ENCODE data around the gene RHNO1.

The RHNO1 gene

DNA sequence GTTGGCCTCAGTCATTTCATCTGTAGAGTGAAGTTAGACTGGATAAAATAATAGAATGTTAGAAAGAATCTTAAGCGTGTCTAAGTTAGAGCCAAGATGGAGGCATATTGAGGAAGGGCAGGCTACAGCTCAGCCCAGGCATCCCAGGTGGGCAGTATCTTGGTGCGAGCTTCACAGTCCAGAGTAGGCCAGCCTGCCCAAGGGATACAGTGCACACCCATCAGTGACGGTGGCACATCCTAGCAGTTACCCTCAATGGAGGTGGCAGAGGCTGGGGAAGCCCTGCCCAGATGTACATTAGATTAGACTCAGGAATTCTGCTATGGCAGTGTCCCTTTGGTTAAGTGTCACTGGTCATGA, 35.2 kb downstream of the RHNO1 start:
- no peak for DNase-seq

DNA sequence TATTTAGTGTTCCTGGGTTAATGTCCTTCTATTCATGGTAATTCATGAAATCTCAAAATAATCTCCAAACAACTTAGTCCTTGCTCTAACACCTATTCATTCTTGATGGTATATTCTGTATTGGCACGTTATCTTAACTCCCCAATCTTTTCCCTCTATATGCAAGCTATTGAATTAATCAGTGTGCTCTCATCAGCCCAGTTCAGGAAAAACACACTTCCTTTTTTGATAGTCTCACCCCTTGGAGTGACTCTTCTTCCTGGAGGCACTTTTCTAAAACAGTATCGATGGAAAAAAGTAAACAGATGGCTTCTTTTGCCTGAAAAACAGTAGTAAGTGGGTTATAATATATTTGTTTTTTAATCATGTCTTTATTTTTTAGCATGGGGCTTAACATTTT, 42.2 kb downstream of the RHNO1 start:
- DNase-seq = no peak

GRCh38 chr12:2922329-2922728, 45.3 kb downstream of the RHNO1 start:
- no peak for DNase-seq

GRCh38 chr12:2923057-2923456, 46.0 kb downstream of the RHNO1 start:
- DNase-seq = no peak

DNA sequence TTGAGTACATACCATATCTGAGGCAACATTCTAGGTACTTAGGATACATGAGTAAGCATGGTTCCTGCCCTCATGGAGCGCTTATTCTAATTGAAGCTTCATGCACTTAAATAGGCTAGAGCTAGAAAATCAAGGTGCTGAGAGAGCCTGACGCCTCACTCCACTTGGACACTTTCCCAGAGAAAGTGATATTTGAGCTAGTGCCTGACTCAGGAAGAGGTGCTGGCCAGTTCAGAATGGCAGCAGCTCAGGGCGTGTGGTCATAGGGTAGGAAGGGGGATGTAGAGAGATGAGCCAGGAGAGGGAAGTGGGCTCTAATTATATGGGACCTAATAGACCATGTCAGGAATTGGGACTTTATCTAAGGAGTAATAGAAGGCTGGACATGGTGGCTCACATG, 47.0 kb downstream of the RHNO1 start:
- DNase-seq = no peak

GRCh38 chr12:2925322-2925995, 48.4 kb downstream of the RHNO1 start:
- DNase-seq = no peak

DNA sequence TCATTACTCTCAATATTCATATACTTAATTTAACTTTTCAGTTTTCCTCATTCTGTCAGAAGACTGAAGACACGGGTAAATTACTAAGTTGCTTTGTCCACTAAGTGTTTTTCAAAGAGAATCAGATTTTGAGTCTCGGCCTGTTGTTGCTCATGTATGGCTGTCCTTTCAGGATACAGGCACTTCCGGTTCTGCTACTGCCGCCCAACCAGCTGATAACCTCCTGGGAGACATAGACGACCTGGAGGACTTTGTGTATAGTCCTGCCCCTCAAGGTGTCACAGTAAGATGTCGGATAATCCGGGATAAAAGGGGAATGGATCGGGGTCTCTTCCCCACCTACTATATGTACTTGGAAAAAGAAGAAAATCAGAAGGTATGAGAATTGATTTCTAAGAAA, 53.8 kb downstream of the RHNO1 start:
- no peak for DNase-seq

DNA sequence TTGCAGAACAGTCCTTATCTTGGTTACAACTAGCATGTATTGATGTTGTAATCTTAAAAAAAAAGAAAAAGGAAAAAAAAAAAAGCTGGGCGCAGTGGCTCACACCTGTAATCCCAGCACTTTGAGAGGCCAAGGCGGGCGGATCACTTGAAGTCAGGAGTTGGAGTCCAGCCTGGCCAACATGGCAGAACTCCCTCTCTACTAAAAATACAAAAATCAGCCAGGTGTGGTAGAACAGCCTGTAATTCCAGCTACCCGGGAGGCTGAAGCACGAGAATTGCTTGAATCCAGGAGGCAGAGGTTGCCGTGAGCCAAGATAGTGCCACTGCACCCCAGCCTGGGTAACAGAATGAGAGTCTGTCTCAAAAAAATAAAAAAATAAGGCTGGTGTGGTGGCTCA, 56.6 kb downstream of the RHNO1 start:
- DNase-seq = no peak

- no peak for DNase-seq
Observed at GRCh38 chr12:2934371-2934770, 57.3 kb downstream of the RHNO1 start.

DNA sequence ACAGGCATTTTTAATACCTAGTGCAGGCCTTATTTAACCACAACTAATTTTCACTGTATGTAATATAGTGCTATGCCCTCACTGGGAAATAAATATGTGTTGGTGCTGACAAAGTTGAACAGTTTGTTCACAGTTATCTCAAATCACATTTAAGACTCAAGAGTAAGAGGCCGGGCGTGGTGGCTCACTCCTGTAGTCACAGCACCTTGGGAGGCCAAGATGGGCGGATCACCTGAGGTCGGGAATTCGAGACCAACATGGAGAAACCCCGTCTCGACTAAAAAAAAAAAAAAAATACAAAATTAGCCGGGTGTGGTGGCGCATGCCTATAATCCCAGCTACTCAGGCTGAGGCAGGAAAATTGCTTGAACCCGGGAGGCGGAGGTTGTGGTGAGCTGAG, 59.3 kb downstream of the RHNO1 start:
- no peak for DNase-seq

- DNase-seq = no peak
Observed at GRCh38 chr12:2937500-2937899, 60.5 kb downstream of the RHNO1 start.
